Heart left ventricle (tissue), 16 donors: ENCODE measurements around the gene TTYH1. TPM values are rescaled to one million over a fixed set of nuclear protein-coding genes. Genes with fewer than 3 reads are reported as not detected.

Experiments
- ATAC-seq, 4 donors: fragments of 200-7000 bp; cut with Tn5 transposase; one replicate each; pipeline ENCODE4 v1.9.1; 2020 to 2022; ENCODE audit warnings: moderate library complexity in 4 of 4, mild to moderate bottlenecking in 3 of 4, moderate number of reproducible peaks in 1 of 4
- DNase-seq, 5 donors: peaks; one replicate each; pipeline ENCODE4 v3.0.0-alpha.2; 2020
- H3K27ac ChIP-seq, 12 donors: fragments of 200-600 bp; sonication (generic) in 4 of 12; one replicate each; pipeline versions ENCODE4 v1.5.0 to v1.8.0; 2016 to 2022; ENCODE audit warnings: mild to moderate bottlenecking in 2 of 12
- H3K27me3 ChIP-seq, 9 donors: fragments of 200-600 bp; sonication (generic) in 2 of 9; one replicate each; pipeline versions ENCODE4 v1.5.1 to v1.8.0; 2016 to 2022; ENCODE audit warnings: mild to moderate bottlenecking in 3 of 9
- H3K36me3 ChIP-seq, 9 donors: fragments of 200-600 bp; sonication (generic) in 2 of 9; one replicate each; pipeline versions ENCODE4 v1.5.0 to v1.8.0; 2018 to 2022; ENCODE audit warnings: mild to moderate bottlenecking in 2 of 9
- H3K4me1 ChIP-seq, 12 donors: fragments of 200-600 bp; sonication (generic) in 4 of 12; one replicate each; pipeline versions ENCODE4 v1.5.0 to v1.8.0; 2016 to 2022; ENCODE audit warnings: mild to moderate bottlenecking in 3 of 12
- H3K4me3 ChIP-seq, 12 donors: fragments of 200-600 bp; sonication (generic) in 4 of 12; one replicate each; pipeline versions ENCODE4 v1.5.0 to v1.8.0; 2017 to 2022; ENCODE audit warnings: mild to moderate bottlenecking in 9 of 12, moderate library complexity in 4 of 12
- H3K9me3 ChIP-seq, 12 donors: fragments of 200-600 bp; sonication (generic) in 4 of 12; one replicate each; pipeline versions ENCODE4 v1.5.0 to v1.8.0; 2016 to 2022; ENCODE audit warnings: mild to moderate bottlenecking in 1 of 12
- POLR2A ChIP-seq, 2 donors: fragments of 450-650 bp; IDR thresholded peaks; one replicate each; pipeline ENCODE4 v1.6.1; 2017; ENCODE audit warnings: antibody characterized with exemption in 2 of 2, mild to moderate bottlenecking in 2 of 2, moderate library complexity in 2 of 2
- WGBS, 4 donors: extraction: QIAGEN DNeasy Blood & Tissue Kit in 2 of 4; methylation state at CpG; one replicate each; pipeline versions ENCODE4 v1.1.5 to v1.1.7; 2013 to 2018; 5-methylcytosine and 5-hydroxymethylcytosine counted together
- intact Hi-C, 10 donors: fragments of 100-400 bp; cut with DNase I; formaldehyde crosslinking; loops; one replicate each; pipeline versions ENCODE4 v1.11.1 to v1.14.2; 2022
- polyA plus RNA-seq, 2 donors: library from polyadenylated mRNA; stranded (reverse); fragments of 200-250 nt; gene quantifications; one replicate each; pipeline ENCODE4 v1.2.3, GENCODE V29; 2013
- total RNA-seq, 9 donors: library from RNA; depleted of rRNA in 2 of 9; stranded (reverse); fragments of >200 nt in 2 of 9; fragmentation: NEBNext Ultra II Directional in 3 of 9; extraction: Animal tissue kit (Norgen Biotek cat#: 25700) in 3 of 9; gene quantifications; one replicate each; pipeline versions ENCODE4 v1.1.0 to v1.2.4, GENCODE V29; 2016 to 2023
- TF ChIP-seq, protein P1 (sequence below), 12 donors: fragments of 200-600 bp; sonication (generic) in 4 of 12; IDR thresholded peaks; one replicate each; pipeline versions ENCODE4 v1.5.0 to v1.8.0; 2018 to 2022; ENCODE audit warnings: antibody characterized with exemption in 12 of 12, mild to moderate bottlenecking in 5 of 12
- donor health status: ischemic (EF 13 %, LVEDD 7.1; RV severe dilation, severe dysfunction).
- donor health status: healthy with polysubstance abuse.
- donor health status: DM: no; HTN: yes; CAD: no.
- donor health status: DM: no; HTN: no; CAD: no.
- donor health status: ischemic (EF 25% LVEDD 6.9; RV normal size, moderate dysfunction).
- donor health status: ischemic (EF 25% LVEDD 5.7; RV mildly dilated, moderate dysfunction).
- donor health status: healthy.
- donor health status: DM: yes; HTN: yes; CAD: no.
- donor health status: ischemic (EF 35%, LVEDD 5.7; RV mildly dilated, moderate dysfunction).
- donor health status: nonischemic (EF 11% LVEDD 7.7; RV severe dilation, severe dysfunction).
- donor health status: DM: yes; HTN: yes; CAD: no.
- donor health status: PGD.
- donor health status: ischemic (EF 29% LVEDD 5.4; RV normal size, mild dysfunction).
- donor health status: nonischemic (EF 23%, LVEDD 6.1; RV moderate dilation, normal function).

Gene TTYH1
- total and polyA plus RNA-seq, 11 donors, result 0.46 to 6.9 (median 1.1) TPM

DNA sequence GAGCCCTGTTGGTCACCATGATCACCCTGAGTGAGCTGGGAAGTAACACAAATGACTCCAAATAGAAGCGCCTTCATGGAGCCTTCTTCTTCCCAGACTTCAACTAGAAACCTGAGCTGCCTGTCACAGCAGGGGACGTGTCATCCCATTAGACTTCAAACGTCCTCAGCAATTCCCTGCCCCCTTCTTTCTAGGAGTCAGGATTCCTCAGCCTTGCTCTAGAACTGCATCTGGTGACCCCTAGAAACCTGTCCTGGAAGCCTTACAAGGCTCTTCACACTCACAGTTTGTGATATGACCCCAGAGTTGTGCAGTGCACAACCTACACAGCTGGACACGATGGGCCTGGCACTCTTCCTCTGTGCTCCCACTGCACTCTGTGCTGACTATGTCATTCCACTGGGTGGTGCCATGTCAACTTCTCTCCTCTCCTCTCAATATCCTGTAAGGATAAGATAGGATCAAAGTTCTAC lies 23.6 kb upstream of the TTYH1 start:
- Histone ChIP-seq H3K36me3 (no peaks in the 10 kb centered on the region), H3K4me1 (peaks cover 0 to 42% (median 2%) of the 10 kb centered on the region in 12 donors), H3K9me3 (no peaks in the 10 kb centered on the region), H3K27ac (no peak overlapping the region), H3K4me3 (no peak overlapping the region), H3K27me3 (peaks cover 0 to 73% (median 13%) of the 10 kb centered on the region in 9 donors)
- DNase-seq (no peak), ATAC-seq (no peak)
- intact Hi-C loops, result loop anchor here in 6 of 10 donors (1.0 to 10.0 kb wide), 4 partner anchors 64 to 67 kb away; no protein-coding TSS in a partner anchor
- 20 to 28% (median 23%) methylated on average over 4 of the region's 4 CpGs for WGBS, 4 donors
- no peak for TF ChIP-seq POLR2A (IDR thresholded peaks at IDR 0.05)
- TF ChIP-seq, protein P1, sequence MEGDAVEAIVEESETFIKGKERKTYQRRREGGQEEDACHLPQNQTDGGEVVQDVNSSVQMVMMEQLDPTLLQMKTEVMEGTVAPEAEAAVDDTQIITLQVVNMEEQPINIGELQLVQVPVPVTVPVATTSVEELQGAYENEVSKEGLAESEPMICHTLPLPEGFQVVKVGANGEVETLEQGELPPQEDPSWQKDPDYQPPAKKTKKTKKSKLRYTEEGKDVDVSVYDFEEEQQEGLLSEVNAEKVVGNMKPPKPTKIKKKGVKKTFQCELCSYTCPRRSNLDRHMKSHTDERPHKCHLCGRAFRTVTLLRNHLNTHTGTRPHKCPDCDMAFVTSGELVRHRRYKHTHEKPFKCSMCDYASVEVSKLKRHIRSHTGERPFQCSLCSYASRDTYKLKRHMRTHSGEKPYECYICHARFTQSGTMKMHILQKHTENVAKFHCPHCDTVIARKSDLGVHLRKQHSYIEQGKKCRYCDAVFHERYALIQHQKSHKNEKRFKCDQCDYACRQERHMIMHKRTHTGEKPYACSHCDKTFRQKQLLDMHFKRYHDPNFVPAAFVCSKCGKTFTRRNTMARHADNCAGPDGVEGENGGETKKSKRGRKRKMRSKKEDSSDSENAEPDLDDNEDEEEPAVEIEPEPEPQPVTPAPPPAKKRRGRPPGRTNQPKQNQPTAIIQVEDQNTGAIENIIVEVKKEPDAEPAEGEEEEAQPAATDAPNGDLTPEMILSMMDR (IDR thresholded peaks at IDR 0.05), result no peak

DNA sequence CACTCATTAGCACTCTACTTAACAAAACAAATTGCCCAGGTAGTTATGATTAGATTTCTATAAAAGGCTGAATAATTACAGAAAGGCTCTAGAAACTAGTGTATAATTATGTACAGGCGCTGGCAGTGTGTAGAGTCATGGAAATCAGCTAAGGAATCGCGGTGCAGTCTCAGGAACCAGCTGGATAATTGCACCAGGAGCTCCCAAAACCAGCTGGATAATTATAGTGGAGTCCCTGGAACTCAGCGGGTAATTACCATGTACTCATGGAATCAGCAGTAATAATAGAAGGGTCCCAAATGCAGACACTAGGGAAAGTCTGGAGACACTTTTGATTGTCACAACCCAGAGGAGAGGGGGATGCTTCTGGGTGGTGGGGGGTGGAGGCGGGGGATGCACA lies 23.2 kb upstream of the TTYH1 start:
- Histone ChIP-seq H3K4me1 (peaks cover 0 to 40% (median 2%) of the 10 kb centered on the region in 12 donors), H3K27ac (no peak overlapping the region), H3K36me3 (no peaks in the 10 kb centered on the region), H3K27me3 (peaks cover 0 to 70% (median 13%) of the 10 kb centered on the region in 9 donors), H3K9me3 (no peaks in the 10 kb centered on the region), H3K4me3 (no peak overlapping the region)
- TF ChIP-seq POLR2A (IDR thresholded peaks at IDR 0.05), result no peak
- TF ChIP-seq, protein P1 (IDR thresholded peaks at IDR 0.05), result no peak
- 77 to 88% (median 79%) methylated on average over 4 to 5 of the region's 5 CpGs for WGBS, 4 donors
- intact Hi-C loops, result loop anchor here in 4 of 10 donors (5.0 to 10.0 kb wide), 2 partner anchors 65 to 67 kb away; no protein-coding TSS in a partner anchor
- ATAC-seq, result no peak
- DNase-seq, result no peak

DNA sequence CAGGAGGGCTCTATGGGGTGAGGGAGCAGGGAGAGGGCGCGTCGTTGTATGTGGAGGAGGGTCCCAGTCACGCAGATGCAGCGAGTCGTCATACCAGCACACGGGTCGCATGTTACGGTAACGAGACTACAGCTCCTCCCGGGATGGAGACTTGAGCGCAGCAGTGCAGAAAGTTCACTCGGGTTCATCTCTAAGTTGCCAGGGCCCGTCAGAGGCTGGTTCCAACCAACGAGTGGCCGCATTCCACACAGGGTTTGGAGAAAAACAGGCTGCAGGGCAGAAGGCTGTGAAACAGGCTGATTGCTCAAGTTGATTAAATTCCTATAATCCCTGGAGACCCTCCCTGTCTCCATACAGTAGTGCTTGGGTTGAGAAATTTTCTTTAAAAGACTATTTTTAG lies 21.9 kb upstream of the TTYH1 start:
- peaks cover 0 to under 1% (median 0%) of the 10 kb centered on the region in 12 donors for H3K9me3 ChIP-seq
- DNase-seq, result no peak
- TF ChIP-seq POLR2A (IDR thresholded peaks at IDR 0.05), result no peak
- TF ChIP-seq, protein P1 (IDR thresholded peaks at IDR 0.05), result no peak
- H3K27me3 ChIP-seq, result peaks cover 0 to 57% (median 13%) of the 10 kb centered on the region in 9 donors
- ATAC-seq, result no peak
- 76 to 82% (median 80%) methylated on average over 16 of the region's 16 CpGs for WGBS, 4 donors
- H3K36me3 ChIP-seq, result no peaks in the 10 kb centered on the region
- intact Hi-C loops, result loop anchor here in 4 of 10 donors (5.0 to 10.0 kb wide), 2 partner anchors 66 to 69 kb away; no protein-coding TSS in a partner anchor
- peaks cover 0 to 28% (median 0%) of the 10 kb centered on the region in 12 donors for H3K4me1 ChIP-seq
- no peak overlapping the region for H3K27ac ChIP-seq
- no peak overlapping the region for H3K4me3 ChIP-seq

DNA sequence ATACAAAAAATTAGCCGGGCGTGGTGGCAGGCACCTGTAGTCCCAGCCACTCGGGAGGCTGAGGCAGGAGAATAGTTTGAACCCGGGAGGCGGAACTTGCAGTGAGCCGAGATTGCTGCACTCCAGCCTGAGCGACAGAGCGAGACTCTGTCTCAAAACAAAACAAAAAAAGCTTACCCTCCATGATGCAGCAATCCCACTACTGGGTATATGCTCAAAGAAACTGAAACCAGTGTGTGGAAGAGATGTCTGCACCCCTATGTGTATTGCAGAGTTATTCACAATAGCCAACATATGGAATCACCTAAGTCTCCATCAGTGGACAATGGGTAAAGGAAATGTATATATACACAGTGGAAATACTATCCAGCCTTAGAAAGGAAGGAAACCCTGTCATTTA lies 19.6 kb upstream of the TTYH1 start:
- Histone ChIP-seq H3K4me3 (no peak overlapping the region), H3K4me1 (peaks cover 0 to 7% (median 0%) of the 10 kb centered on the region in 12 donors), H3K27me3 (peaks cover 0 to 36% (median 7%) of the 10 kb centered on the region in 9 donors), H3K27ac (no peak overlapping the region), H3K9me3 (peaks cover 0 to 5% (median 0%) of the 10 kb centered on the region in 12 donors), H3K36me3 (no peaks in the 10 kb centered on the region)
- WGBS, 4 donors, result 80 to 90% (median 83%) methylated on average over 8 of the region's 8 CpGs
- ATAC-seq (no peak), DNase-seq (no peak)
- TF ChIP-seq, protein P1 (IDR thresholded peaks at IDR 0.05), result no peak
- no peak for TF ChIP-seq POLR2A (IDR thresholded peaks at IDR 0.05)
- intact Hi-C loops, result loop anchor here in 1 of 10 donors (10.0 kb wide), 1 partner anchor 71 kb away; no protein-coding TSS in a partner anchor
